H1 (cell line): ENCODE measurements around the gene HECTD4.

Source experiments
- BRCA1 ChIP-seq: IDR thresholded peaks from 2 replicates; pipeline ENCODE4 v1.6.1; 2012; ENCODE audit warnings: low read depth, low read length, improper control_type of control experiment
- CBX5 ChIP-seq: fragments of 300-800, 300-1000 bp; sonication (generic); IDR thresholded peaks from 2 replicates; pipeline ENCODE4 v1.7.1; 2016; ENCODE audit warnings: antibody characterized with exemption, low read length, low read depth
- CTCF ChIP-seq, 3 experiments: IDR thresholded peaks; 1 replicate in 2 of 3; 2 replicates in 1 of 3; pipeline versions ENCODE4 v1.5.1 to v1.6.1; 2011; ENCODE audit warnings: low read length in 3 of 3, mild to moderate bottlenecking in 3 of 3, inconsistent platforms in 2 of 3, low read depth in 1 of 3, moderate library complexity in 1 of 3; ENCODE audit not compliant: insufficient read depth in 1 of 3; ENCODE audit errors: control extremely low read depth in 1 of 3
- EZH2 ChIP-seq: fragments of 200-600 bp; sonication (generic); IDR thresholded peaks from 2 replicates; pipeline ENCODE4 v1.7.1; 2012; ENCODE audit warnings: low read depth, mild to moderate bottlenecking, moderate library complexity, low read length, inconsistent platforms; ENCODE audit not compliant: severe bottlenecking
- PHF8 ChIP-seq: fragments of 200-600 bp; sonication (generic); conservative IDR thresholded peaks from 2 replicates; pipeline ENCODE4 v1.7.1; 2012; ENCODE audit warnings: low read depth, mild to moderate bottlenecking, inconsistent platforms, low read length, moderate library complexity
- POLR2AphosphoS5 ChIP-seq: IDR thresholded peaks from 2 replicates; pipeline ENCODE4 v1.6.1; 2011; ENCODE audit warnings: low read depth, low read length
- SIN3A ChIP-seq, 2 experiments: IDR thresholded peaks in 1 of 2; conservative IDR thresholded peaks in 1 of 2; 2 replicates each; pipeline ENCODE4 v1.6.1; 2011 to 2012; ENCODE audit warnings: low read length in 2 of 2, improper control_type of control experiment in 1 of 2, low read depth in 1 of 2, mild to moderate bottlenecking in 1 of 2
- SP1 ChIP-seq: IDR thresholded peaks from 2 replicates; pipeline ENCODE4 v1.6.1; 2011; ENCODE audit warnings: low read depth, low read length
- YY1 ChIP-seq: IDR thresholded peaks from 2 replicates; pipeline ENCODE4 v1.6.1; 2011; ENCODE audit warnings: low read depth, mild to moderate bottlenecking, low read length
- ZNF274 ChIP-seq: IDR thresholded peaks from 2 replicates; pipeline ENCODE4 v1.7.0; 2012; ENCODE audit warnings: low read length, borderline replicate concordance; ENCODE audit errors: extremely low read depth

- TF ChIP-seq PHF8, result no peak
- no peak for TF ChIP-seq ZNF274
- no peak for TF ChIP-seq EZH2
- no peak for TF ChIP-seq POLR2AphosphoS5
- TF ChIP-seq CTCF (IDR thresholded peaks at IDR 0.05; ENCODE audit: control extremely low read depth in 1 of 3, insufficient read depth in 1 of 3, low read depth in 1 of 3, low read length in 3 of 3), result no peak
- TF ChIP-seq BRCA1, result no peak
- no peak for TF ChIP-seq CBX5
- no peak for TF ChIP-seq SP1
- TF ChIP-seq SIN3A (conservative IDR thresholded peaks at IDR 0.05 in 1 of 2, IDR thresholded peaks at IDR 0.05 in 1 of 2; ENCODE audit: low read depth in 1 of 2, low read length in 2 of 2), result no peak
- no peak for TF ChIP-seq YY1
These were observed 213.7 kb downstream of the HECTD4 start for GRCh38 chr12:112168561-112168971.
